DND-41 (cell line): Measurements from ENCODE around the gene TLE4.

ENCODE experiments used
- ATAC-seq: fragments of 200-7000 bp; cut with Tn5 transposase; 3 replicates; pipeline ENCODE4 v1.9.1; 2021; ENCODE audit warnings: low read depth; ENCODE audit not compliant: insufficient read depth
- DNase-seq: peaks from one replicate; pipeline ENCODE4 v3.0.0-alpha.2; 2020
- H2AFZ ChIP-seq: 2 replicates; pipeline ENCODE4 v1.6.0; 2012; ENCODE audit warnings: low read depth, low read length
- H3K27ac ChIP-seq: 2 replicates; pipeline ENCODE4 v1.5.1; 2012; ENCODE audit warnings: low read length, inconsistent platforms
- H3K27me3 ChIP-seq: fragments of 200-600 bp; sonication (generic); 2 replicates; pipeline ENCODE4 v1.6.0; 2012; ENCODE audit warnings: low read length, mild to moderate bottlenecking, inconsistent platforms; ENCODE audit not compliant: insufficient read depth, poor library complexity
- H3K36me3 ChIP-seq: 2 replicates; pipeline ENCODE4 v1.5.1; 2012; ENCODE audit warnings: low read length, inconsistent platforms; ENCODE audit not compliant: insufficient read depth
- H3K4me1 ChIP-seq: 2 replicates; pipeline ENCODE4 v1.5.1; 2012; ENCODE audit warnings: mild to moderate bottlenecking, low read length; ENCODE audit not compliant: insufficient read depth
- H3K4me2 ChIP-seq: 2 replicates; pipeline ENCODE4 v1.6.0; 2012; ENCODE audit warnings: mild to moderate bottlenecking, moderate library complexity, low read length, inconsistent platforms; ENCODE audit not compliant: insufficient read depth
- H3K4me3 ChIP-seq, 2 experiments: fragments of 200-600 bp in 1 of 2; shearing (Covaris generic) in 1 of 2; 2 replicates each; pipeline ENCODE4 v1.5.1; 2012 to 2016; ENCODE audit warnings: inconsistent platforms in 2 of 2, low read length in 2 of 2, mild to moderate bottlenecking in 2 of 2, low read depth in 1 of 2, moderate library complexity in 1 of 2
- H3K79me2 ChIP-seq: 2 replicates; pipeline ENCODE4 v1.6.0; 2012; ENCODE audit warnings: low read length, inconsistent platforms; ENCODE audit not compliant: insufficient read depth
- H3K9ac ChIP-seq: 2 replicates; pipeline ENCODE4 v1.6.0; 2012; ENCODE audit warnings: low read depth, mild to moderate bottlenecking, inconsistent platforms, low read length, moderate library complexity
- H3K9me3 ChIP-seq: 2 replicates; pipeline ENCODE4 v1.5.1; 2012; ENCODE audit warnings: low read length, moderate library complexity, mild to moderate bottlenecking, inconsistent platforms; ENCODE audit not compliant: insufficient read depth, severe bottlenecking
- H4K20me1 ChIP-seq: 2 replicates; pipeline ENCODE4 v1.6.0; 2012; ENCODE audit warnings: low read length; ENCODE audit not compliant: insufficient read depth
- EZH2 ChIP-seq: IDR thresholded peaks from 3 replicates; pipeline ENCODE4 v1.6.1; 2012; ENCODE audit warnings: borderline replicate concordance, low read depth, mild to moderate bottlenecking, moderate library complexity, low read length, inconsistent platforms; ENCODE audit not compliant: severe bottlenecking
- TF ChIP-seq, protein P1 (sequence below): IDR thresholded peaks from 2 replicates; pipeline ENCODE4 v1.5.1; 2012; ENCODE audit warnings: borderline replicate concordance, low read length, moderate library complexity, mild to moderate bottlenecking; ENCODE audit not compliant: poor library complexity, severe bottlenecking; ENCODE audit errors: extremely low read depth

Gene TLE4

DNA sequence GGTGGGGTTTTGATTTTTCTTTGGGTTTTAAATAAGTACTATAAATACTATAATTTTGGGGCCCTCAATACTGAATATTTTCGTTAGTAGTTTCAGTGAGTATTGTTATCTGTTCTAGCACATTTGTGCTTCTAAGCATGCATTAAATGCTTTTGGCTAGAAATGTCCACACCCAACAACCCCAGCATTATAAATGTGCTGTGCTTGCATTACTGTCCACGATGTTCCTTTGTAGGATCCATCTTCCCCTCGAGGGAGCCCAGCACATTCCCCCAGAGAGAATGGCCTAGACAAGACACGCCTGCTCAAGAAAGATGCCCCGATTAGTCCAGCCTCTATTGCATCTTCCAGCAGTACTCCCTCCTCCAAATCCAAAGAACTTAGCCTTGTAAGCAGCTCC is 134.7 kb downstream of the TLE4 start:
- H3K4me3 ChIP-seq, result no peak overlapping the region
- peaks cover 2% of the 10 kb centered on the region for H3K4me1 ChIP-seq
- H4K20me1 ChIP-seq, result no peaks in the 10 kb centered on the region
- no peak overlapping the region for H3K9ac ChIP-seq
- ATAC-seq (no peak), DNase-seq (no peak)
- H3K4me2 ChIP-seq, result no peak overlapping the region
- no peaks in the 10 kb centered on the region for H3K79me2 ChIP-seq
- no peaks in the 10 kb centered on the region for H3K9me3 ChIP-seq
- no peak overlapping the region for H3K27ac ChIP-seq
- TF ChIP-seq, protein P1, sequence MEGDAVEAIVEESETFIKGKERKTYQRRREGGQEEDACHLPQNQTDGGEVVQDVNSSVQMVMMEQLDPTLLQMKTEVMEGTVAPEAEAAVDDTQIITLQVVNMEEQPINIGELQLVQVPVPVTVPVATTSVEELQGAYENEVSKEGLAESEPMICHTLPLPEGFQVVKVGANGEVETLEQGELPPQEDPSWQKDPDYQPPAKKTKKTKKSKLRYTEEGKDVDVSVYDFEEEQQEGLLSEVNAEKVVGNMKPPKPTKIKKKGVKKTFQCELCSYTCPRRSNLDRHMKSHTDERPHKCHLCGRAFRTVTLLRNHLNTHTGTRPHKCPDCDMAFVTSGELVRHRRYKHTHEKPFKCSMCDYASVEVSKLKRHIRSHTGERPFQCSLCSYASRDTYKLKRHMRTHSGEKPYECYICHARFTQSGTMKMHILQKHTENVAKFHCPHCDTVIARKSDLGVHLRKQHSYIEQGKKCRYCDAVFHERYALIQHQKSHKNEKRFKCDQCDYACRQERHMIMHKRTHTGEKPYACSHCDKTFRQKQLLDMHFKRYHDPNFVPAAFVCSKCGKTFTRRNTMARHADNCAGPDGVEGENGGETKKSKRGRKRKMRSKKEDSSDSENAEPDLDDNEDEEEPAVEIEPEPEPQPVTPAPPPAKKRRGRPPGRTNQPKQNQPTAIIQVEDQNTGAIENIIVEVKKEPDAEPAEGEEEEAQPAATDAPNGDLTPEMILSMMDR, result no peak
- no peak for TF ChIP-seq EZH2
- peaks cover 31% of the 10 kb centered on the region for H3K36me3 ChIP-seq
- no peak overlapping the region for H2AFZ ChIP-seq
- no peaks in the 10 kb centered on the region for H3K27me3 ChIP-seq

DNA sequence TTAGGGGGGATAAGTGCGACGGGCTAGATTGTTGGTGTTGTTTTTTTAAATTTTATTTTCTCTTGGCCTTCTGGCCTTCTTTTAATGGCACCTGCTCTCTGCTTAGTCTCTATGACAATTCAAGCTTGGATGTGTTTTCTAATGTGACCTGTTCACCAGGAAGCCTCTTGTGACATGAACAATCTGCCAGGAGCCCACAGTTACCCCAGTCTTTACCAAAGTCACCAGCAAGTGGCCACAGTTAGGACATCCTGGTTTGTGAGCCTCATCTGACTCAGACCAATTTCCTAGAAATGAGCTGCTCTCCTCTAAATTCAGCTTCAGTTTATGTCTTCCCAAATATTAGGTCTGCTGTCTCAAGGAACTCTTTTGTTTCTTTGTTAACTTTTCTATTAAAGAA is 135.8 kb downstream of the TLE4 start:
- H3K27me3 ChIP-seq, result no peaks in the 10 kb centered on the region
- TF ChIP-seq, protein P1, result no peak
- TF ChIP-seq EZH2, result no peak
- no peak overlapping the region for H3K27ac ChIP-seq
- peaks cover 9% of the 10 kb centered on the region for H3K4me1 ChIP-seq
- no peak for DNase-seq
- H3K9ac ChIP-seq, result no peak overlapping the region
- no peak for ATAC-seq
- H3K36me3 ChIP-seq, result peaks cover 32% of the 10 kb centered on the region
- H2AFZ ChIP-seq, result no peak overlapping the region
- H3K4me3 ChIP-seq, result no peak overlapping the region
- no peak overlapping the region for H3K4me2 ChIP-seq
- no peaks in the 10 kb centered on the region for H4K20me1 ChIP-seq
- H3K9me3 ChIP-seq, result no peaks in the 10 kb centered on the region
- H3K79me2 ChIP-seq, result no peaks in the 10 kb centered on the region

DNA sequence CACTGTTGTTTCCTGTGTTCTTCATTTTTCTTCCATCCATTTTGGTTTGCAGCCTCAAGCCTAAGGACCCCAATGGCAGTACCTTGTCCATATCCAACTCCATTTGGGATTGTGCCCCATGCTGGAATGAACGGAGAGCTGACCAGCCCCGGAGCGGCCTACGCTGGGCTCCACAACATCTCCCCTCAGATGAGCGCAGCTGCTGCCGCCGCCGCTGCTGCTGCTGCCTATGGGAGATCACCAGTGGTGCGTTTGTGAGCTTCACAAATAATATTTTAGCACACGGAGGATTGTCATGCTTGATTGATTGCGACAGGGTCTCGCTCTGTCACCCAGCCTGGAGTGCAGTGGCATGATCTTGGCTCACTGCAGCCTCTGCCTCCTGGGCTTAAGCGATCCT is 136.8 kb downstream of the TLE4 start:
- Histone ChIP-seq H3K9ac (no peak overlapping the region), H3K27me3 (no peaks in the 10 kb centered on the region), H3K36me3 (peaks cover 37% of the 10 kb centered on the region), H3K9me3 (no peaks in the 10 kb centered on the region), H2AFZ (no peak overlapping the region), H3K79me2 (no peaks in the 10 kb centered on the region), H3K4me1 (peaks cover 9% of the 10 kb centered on the region), H3K4me2 (no peak overlapping the region), H4K20me1 (no peaks in the 10 kb centered on the region), H3K4me3 (no peak overlapping the region), H3K27ac (no peak overlapping the region)
- TF ChIP-seq, protein P1, result no peak
- ATAC-seq, result no peak
- DNase-seq, result no peak
